ENCODE data around the gene NACC1. TPM values are rescaled to one million over a fixed set of nuclear protein-coding genes. Genes with fewer than 3 reads are reported as not detected.

NACC1 gene
- polyA plus RNA-seq, 2 of the 4 experiments (the other 2 are of a cell fraction), result 26.1 to 37.9 TPM

GRCh38 chr19:13071444-13072187, 46.4 kb upstream of the NACC1 start:
- no peak overlapping the region for H3K27ac ChIP-seq
- DNase-seq (ENCODE audit: low read depth in 1 of 2, low spot score in 1 of 2), result no peak
- no peak overlapping the region for H3K4me2 ChIP-seq
- CTCF ChIA-PET, result interaction anchor here (1.6 to 6.4 kb wide), 5 partner anchors 10 to 93 kb away, joined by 7 to 40 read pairs (median 17); no protein-coding TSS in a partner anchor
- POLR2A ChIA-PET, result no interaction called here
- WGBS (ENCODE audit: missing lambda C conversion rate), result 60% methylated on average over 7 of the region's 9 CpGs
- H3K9me3 ChIP-seq, result no peaks in the 10 kb centered on the region
- no peak overlapping the region for H3K4me3 ChIP-seq
- no peak for ATAC-seq
- H3K4me1 ChIP-seq, result no peaks in the 10 kb centered on the region
- TF ChIP-seq MYC (IDR thresholded peaks at IDR 0.05; ENCODE audit: borderline replicate concordance, low read length) (no peak), ZC3H11A (IDR thresholded peaks at IDR 0.05) (no peak), PHF8 (IDR thresholded peaks at IDR 0.05; ENCODE audit: borderline replicate concordance, low read depth) (no peak), HDAC2 (IDR thresholded peaks at IDR 0.05) (no peak), JUNB (IDR thresholded peaks at IDR 0.05) (no peak), CBX2 (IDR thresholded peaks at IDR 0.05; ENCODE audit: borderline replicate concordance, low read depth) (no peak), ELK1 (IDR thresholded peaks at IDR 0.05; ENCODE audit: low read depth, low read length) (no peak), FOSB (CRISPR knock-in tag; IDR thresholded peaks at IDR 0.05) (no peak), HES2 (IDR thresholded peaks at IDR 0.05) (no peak), HEYL (CRISPR knock-in tag; IDR thresholded peaks at IDR 0.05) (no peak), BCL3 (IDR thresholded peaks at IDR 0.05) (no peak), EHMT2 (IDR thresholded peaks at IDR 0.05; ENCODE audit: low read depth) (no peak), ATOH8 (CRISPR knock-in tag; IDR thresholded peaks at IDR 0.05; ENCODE audit: low read depth) (no peak), NFE2L2 (conservative IDR thresholded peaks at IDR 0.05; ENCODE audit: low read length) (no peak), RCOR1 (IDR thresholded peaks at IDR 0.05; ENCODE audit: low read depth, low read length) (no peak)
- no peak for FAIRE-seq

- POLR2A ChIA-PET, result no interaction called here
- H3K4me3 ChIP-seq, result no peak overlapping the region
- no peak for DNase-seq (ENCODE audit: low read depth in 1 of 2, low spot score in 1 of 2)
- H3K27ac ChIP-seq, result no peak overlapping the region
- TF ChIP-seq USF2 (IDR thresholded peaks at IDR 0.05) (no peak), TFCP2L1 (CRISPR knock-in tag; IDR thresholded peaks at IDR 0.05) (no peak), CHD2 (IDR thresholded peaks at IDR 0.05; ENCODE audit: low read length, partially characterized antibody) (no peak), MAZ (IDR thresholded peaks at IDR 0.05; ENCODE audit: borderline replicate concordance, low read depth, low read length) (no peak), EHMT2 (IDR thresholded peaks at IDR 0.05; ENCODE audit: low read depth) (no peak), EP300 (IDR thresholded peaks at IDR 0.05) (no peak), JUNB (IDR thresholded peaks at IDR 0.05) (no peak), NFE2L2 (conservative IDR thresholded peaks at IDR 0.05; ENCODE audit: low read length) (no peak), HOXB13 (CRISPR knock-in tag; IDR thresholded peaks at IDR 0.05; ENCODE audit: low read depth) (no peak), POLR2A (IDR thresholded peaks at IDR 0.05; ENCODE audit: low read length) (no peak), ESRRA (IDR thresholded peaks at IDR 0.05; ENCODE audit: borderline replicate concordance, low read length) (no peak), CBX2 (IDR thresholded peaks at IDR 0.05; ENCODE audit: borderline replicate concordance, low read depth) (no peak), BHLHE40 (IDR thresholded peaks at IDR 0.05; ENCODE audit: low read depth, low read length) (no peak)
- WGBS (ENCODE audit: missing lambda C conversion rate), result 84% methylated on average over 3 of the region's 9 CpGs
- H3K4me1 ChIP-seq, result no peaks in the 10 kb centered on the region
- CTCF ChIA-PET, result interaction anchor here (2.2 to 6.4 kb wide), 4 partner anchors 11 to 107 kb away, joined by 5 to 40 read pairs (median 22); no protein-coding TSS in a partner anchor
- no peak for FAIRE-seq
- ATAC-seq, result no peak
- no peaks in the 10 kb centered on the region for H3K9me3 ChIP-seq
- H3K4me2 ChIP-seq, result no peak overlapping the region
These were observed 45.7 kb upstream of the NACC1 start for GRCh38 chr19:13072188-13072908.
